ENCODE results near the gene GALNT2.

DNA sequence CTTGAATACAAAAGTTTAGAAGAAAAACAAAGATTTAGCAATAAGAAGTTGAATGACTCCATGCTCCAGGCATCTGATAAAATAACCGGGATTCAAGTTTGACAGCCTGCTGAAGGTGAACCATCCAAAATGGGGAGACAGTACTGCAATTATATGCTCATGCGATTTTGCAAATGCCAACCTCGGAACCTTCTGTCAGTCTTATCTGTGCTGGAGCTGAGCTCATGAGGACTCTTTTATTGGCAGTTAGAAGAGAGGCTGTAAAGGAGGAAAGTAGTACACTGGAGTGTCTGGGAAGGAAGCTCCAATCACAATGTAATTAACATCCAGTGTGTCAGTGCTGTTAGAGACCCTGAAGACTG, 170.0 kb downstream of the GALNT2 start:
- TF ChIP-seq EZH2 (IDR thresholded peaks at IDR 0.05; ENCODE audit: borderline replicate concordance, insufficient read depth, low read depth, low read length, poor library complexity, severe bottlenecking) = no peak
- TF ChIP-seq, protein P1, sequence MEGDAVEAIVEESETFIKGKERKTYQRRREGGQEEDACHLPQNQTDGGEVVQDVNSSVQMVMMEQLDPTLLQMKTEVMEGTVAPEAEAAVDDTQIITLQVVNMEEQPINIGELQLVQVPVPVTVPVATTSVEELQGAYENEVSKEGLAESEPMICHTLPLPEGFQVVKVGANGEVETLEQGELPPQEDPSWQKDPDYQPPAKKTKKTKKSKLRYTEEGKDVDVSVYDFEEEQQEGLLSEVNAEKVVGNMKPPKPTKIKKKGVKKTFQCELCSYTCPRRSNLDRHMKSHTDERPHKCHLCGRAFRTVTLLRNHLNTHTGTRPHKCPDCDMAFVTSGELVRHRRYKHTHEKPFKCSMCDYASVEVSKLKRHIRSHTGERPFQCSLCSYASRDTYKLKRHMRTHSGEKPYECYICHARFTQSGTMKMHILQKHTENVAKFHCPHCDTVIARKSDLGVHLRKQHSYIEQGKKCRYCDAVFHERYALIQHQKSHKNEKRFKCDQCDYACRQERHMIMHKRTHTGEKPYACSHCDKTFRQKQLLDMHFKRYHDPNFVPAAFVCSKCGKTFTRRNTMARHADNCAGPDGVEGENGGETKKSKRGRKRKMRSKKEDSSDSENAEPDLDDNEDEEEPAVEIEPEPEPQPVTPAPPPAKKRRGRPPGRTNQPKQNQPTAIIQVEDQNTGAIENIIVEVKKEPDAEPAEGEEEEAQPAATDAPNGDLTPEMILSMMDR (IDR thresholded peaks at IDR 0.05) = no peak
